HepG2 (cell line): ENCODE measurements around the gene TOM1L1. TPM values are rescaled to one million over a fixed set of nuclear protein-coding genes. Genes with fewer than 3 reads are reported as not detected.

Source experiments
- CBX5 ChIP-seq: sonication (generic); formaldehyde crosslinking; IDR thresholded peaks from 2 replicates; pipeline ENCODE4 v1.4.0; 2020; ENCODE audit warnings: missing genetic modification reagents, borderline replicate concordance
- CEBPG ChIP-seq: IDR thresholded peaks from 2 replicates; pipeline ENCODE4 v1.6.1; 2016
- CREM ChIP-seq, 2 experiments: sonication (generic) in 1 of 2; formaldehyde crosslinking in 1 of 2; IDR thresholded peaks; 2 replicates each; pipeline versions ENCODE4 v1.4.0 to v1.6.1; 2016 to 2020; ENCODE audit warnings: antibody characterized with exemption in 1 of 2, mild to moderate bottlenecking in 1 of 2, missing genetic modification reagents in 1 of 2
- KAT2B ChIP-seq: fragments of 150-350 bp; IDR thresholded peaks from 2 replicates; pipeline ENCODE4 v1.6.1; 2014; ENCODE audit warnings: low read depth, low read length, borderline replicate concordance
- MED1 ChIP-seq: sonication (generic); formaldehyde crosslinking; IDR thresholded peaks from 2 replicates; pipeline ENCODE4 v1.4.0; 2020; ENCODE audit warnings: missing genetic modification reagents
- MED8 ChIP-seq: sonication (generic); formaldehyde crosslinking; IDR thresholded peaks from 2 replicates; pipeline ENCODE4 v1.8.1; 2023; ENCODE audit warnings: mild to moderate bottlenecking, missing genetic modification reagents; ENCODE audit not compliant: insufficient replicate concordance
- NFIC ChIP-seq: IDR thresholded peaks from 2 replicates; pipeline ENCODE4 v1.6.1; 2012; ENCODE audit warnings: mild to moderate bottlenecking, low read length, inconsistent platforms
- PBX3 ChIP-seq: sonication (generic); formaldehyde crosslinking; IDR thresholded peaks from 2 replicates; pipeline ENCODE4 v1.8.1; 2023; ENCODE audit warnings: missing genetic modification reagents, inconsistent platforms, borderline replicate concordance
- SAFB2 ChIP-seq: sonication (generic); formaldehyde crosslinking; IDR thresholded peaks from 2 replicates; pipeline ENCODE4 v1.5.1; 2020; ENCODE audit warnings: missing genetic modification reagents, low read depth, mild to moderate bottlenecking, borderline replicate concordance
- SOX13 ChIP-seq, 3 experiments: fragments of 450-650 bp in 1 of 3; sonication (generic) in 1 of 3; formaldehyde crosslinking in 1 of 3; IDR thresholded peaks in 2 of 3; conservative IDR thresholded peaks in 1 of 3; 2 replicates each; pipeline versions ENCODE4 v1.5.0 to v1.6.1; 2016 to 2020; ENCODE audit warnings: antibody characterized with exemption in 1 of 3, mild to moderate bottlenecking in 1 of 3, missing compliant biosample characterization in 1 of 3, missing genetic modification reagents in 1 of 3, moderate library complexity in 1 of 3
- SP2 ChIP-seq: sonication (generic); formaldehyde crosslinking; IDR thresholded peaks from 2 replicates; pipeline ENCODE4 v1.5.1; 2020; ENCODE audit warnings: mild to moderate bottlenecking, missing genetic modification reagents
- TBX2 ChIP-seq: sonication (generic); formaldehyde crosslinking; IDR thresholded peaks from 2 replicates; pipeline ENCODE4 v1.5.0; 2020; ENCODE audit warnings: missing genetic modification reagents, mild to moderate bottlenecking, borderline replicate concordance
- THRA ChIP-seq: sonication (generic); formaldehyde crosslinking; IDR thresholded peaks from 2 replicates; pipeline ENCODE4 v1.4.0; 2020; ENCODE audit warnings: missing genetic modification reagents, borderline replicate concordance
- TP53 ChIP-seq: sonication (generic); formaldehyde crosslinking; conservative IDR thresholded peaks from 2 replicates; pipeline ENCODE4 v1.4.0; 2020; ENCODE audit warnings: missing genetic modification reagents
- XBP1 ChIP-seq: sonication (generic); formaldehyde crosslinking; IDR thresholded peaks from 2 replicates; pipeline ENCODE4 v1.5.0; 2020; ENCODE audit warnings: missing genetic modification reagents
- YY1 ChIP-seq: IDR thresholded peaks from 2 replicates; pipeline ENCODE4 v1.6.1; 2011; ENCODE audit warnings: low read length, low read depth, moderate library complexity, mild to moderate bottlenecking; ENCODE audit not compliant: insufficient read depth, insufficient replicate concordance
- ZNF136 ChIP-seq: sonication (generic); formaldehyde crosslinking; IDR thresholded peaks from 2 replicates; pipeline ENCODE4 v1.8.1; 2022; ENCODE audit warnings: low read depth, mild to moderate bottlenecking, moderate library complexity, missing genetic modification reagents
- ZNF138 ChIP-seq: sonication (generic); formaldehyde crosslinking; IDR thresholded peaks from 2 replicates; pipeline ENCODE4 v1.5.0; 2020; ENCODE audit warnings: mild to moderate bottlenecking, low read depth, missing genetic modification reagents
- ZNF251 ChIP-seq: sonication (generic); formaldehyde crosslinking; IDR thresholded peaks from 2 replicates; pipeline ENCODE4 v1.9.0; 2021; ENCODE audit warnings: mild to moderate bottlenecking, missing genetic modification reagents
- ZNF34 ChIP-seq: sonication (generic); formaldehyde crosslinking; IDR thresholded peaks from 2 replicates; pipeline ENCODE4 v1.4.0; 2020; ENCODE audit warnings: mild to moderate bottlenecking, missing genetic modification reagents, borderline replicate concordance
- ZNF354B ChIP-seq: sonication (generic); formaldehyde crosslinking; IDR thresholded peaks from 2 replicates; pipeline ENCODE4 v1.8.0; 2022; ENCODE audit warnings: mild to moderate bottlenecking, missing genetic modification reagents
- ZNF484 ChIP-seq: sonication (generic); formaldehyde crosslinking; IDR thresholded peaks from 2 replicates; pipeline ENCODE4 v1.5.1; 2020; ENCODE audit warnings: mild to moderate bottlenecking, low read depth, missing genetic modification reagents, borderline replicate concordance
- ZNF563 ChIP-seq: sonication (generic); formaldehyde crosslinking; IDR thresholded peaks from 2 replicates; pipeline ENCODE4 v1.8.0; 2022; ENCODE audit warnings: mild to moderate bottlenecking, moderate library complexity, missing genetic modification reagents
- ZNF670 ChIP-seq: sonication (generic); formaldehyde crosslinking; IDR thresholded peaks from 2 replicates; pipeline ENCODE4 v1.8.0; 2022; ENCODE audit warnings: mild to moderate bottlenecking, missing genetic modification reagents, borderline replicate concordance
- ZNF740 ChIP-seq: sonication (generic); formaldehyde crosslinking; IDR thresholded peaks from 2 replicates; pipeline ENCODE4 v1.4.0; 2020; ENCODE audit warnings: missing genetic modification reagents
- ZNF772 ChIP-seq: sonication (generic); formaldehyde crosslinking; IDR thresholded peaks from 2 replicates; pipeline ENCODE4 v1.5.0; 2020; ENCODE audit warnings: mild to moderate bottlenecking, missing genetic modification reagents
- ZSCAN12 ChIP-seq: sonication (generic); formaldehyde crosslinking; IDR thresholded peaks from 2 replicates; pipeline ENCODE4 v1.9.0; 2021; ENCODE audit warnings: mild to moderate bottlenecking, missing genetic modification reagents
- ZSCAN25 ChIP-seq: sonication (generic); formaldehyde crosslinking; IDR thresholded peaks from 2 replicates; pipeline ENCODE4 v1.8.0; 2022; ENCODE audit warnings: mild to moderate bottlenecking, missing genetic modification reagents
- polyA plus RNA-seq, 8 experiments: library from polyadenylated mRNA; depleted of rRNA in 3 of 8; stranded (reverse) in 7 of 8; unstranded in 1 of 8; fragments of >200 nt; fragmentation: Illumina TruSeq in 4 of 8; extraction: Trizol in 4 of 8; gene quantifications; 2 replicates each; pipeline versions ENCODE4 v1.2.1 to v1.2.3, GENCODE V29; 2011 to 2016; ENCODE audit warnings: low read depth in 4 of 8, missing spikeins in 1 of 8, mixed read lengths in 1 of 8; ENCODE audit not compliant: insufficient read depth in 1 of 8
- total RNA-seq, 5 experiments: library from RNA; depleted of rRNA; stranded (reverse); fragments of >200 nt; fragmentation: Illumina TruSeq; extraction: Trizol; gene quantifications; 2 replicates each; pipeline ENCODE4 v1.2.3, GENCODE V29; 2016; ENCODE audit warnings: low read depth in 1 of 5

Gene TOM1L1
- total and polyA plus RNA-seq, 2 of the 13 experiments (the other 11 are each of a cell fraction or from before 2014, with no cell fraction given), result 45.3 to 51.3 TPM

DNA sequence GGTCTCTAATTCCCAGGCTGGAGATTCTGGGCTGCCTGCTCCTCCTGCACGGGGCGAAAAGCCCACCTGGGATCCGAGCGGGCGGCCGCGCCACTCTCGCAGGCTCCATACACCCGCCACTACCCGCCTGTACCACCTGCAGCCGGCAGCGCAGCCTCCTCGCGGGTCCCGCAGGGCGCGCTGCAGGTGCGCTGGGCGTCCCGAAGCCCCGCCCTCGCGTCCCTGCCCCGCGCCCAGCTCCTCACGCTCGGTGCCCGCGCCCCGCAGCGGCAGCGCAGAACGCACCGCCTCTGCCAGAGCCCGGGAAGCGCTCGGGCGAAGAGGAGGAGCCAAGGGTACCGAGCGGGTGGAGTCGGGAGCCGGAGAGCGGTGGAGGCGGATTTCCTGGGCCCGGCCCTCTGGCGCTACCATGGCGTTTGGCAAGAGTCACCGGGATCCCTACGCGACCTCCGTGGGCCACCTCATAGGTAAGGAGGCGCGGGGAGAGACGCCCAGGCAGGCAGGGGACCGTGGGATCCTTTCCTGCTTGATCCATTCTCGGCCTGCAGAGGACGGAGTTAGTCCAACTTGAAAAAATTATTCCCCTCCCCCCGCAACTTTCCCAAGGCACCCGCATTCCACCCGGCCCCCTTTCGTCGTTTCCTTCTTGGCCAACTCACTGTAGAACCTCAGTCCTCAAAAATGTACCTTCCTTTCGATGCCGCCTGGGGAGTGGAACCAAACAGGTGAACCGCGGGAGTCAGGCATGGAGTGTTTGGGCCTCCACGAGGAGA, at the start of gene TOM1L1 (continued):
- TF ChIP-seq NFIC (no peak), CEBPG (CRISPR knock-in tag) (0 out of 2 replicates have a peak, but pooled peaks have one; percentile 8), CBX5 (CRISPR knock-in tag) (no peak), ZNF670 (CRISPR knock-in tag) (no peak), ZNF251 (CRISPR knock-in tag) (no peak), ZNF772 (CRISPR knock-in tag) (peak; percentile 61; the same call in 1 of the 2 replicates), TBX2 (CRISPR knock-in tag) (0 out of 2 replicates have a peak, but pooled peaks have one; percentile 59), YY1 (peak; percentile 62), ZNF138 (CRISPR knock-in tag) (peak; percentile 94), MED8 (CRISPR knock-in tag) (no peak), THRA (CRISPR knock-in tag) (no peak), TP53 (CRISPR knock-in tag) (no peak), SAFB2 (CRISPR knock-in tag) (no peak), XBP1 (CRISPR knock-in tag) (no peak), SOX13 (IDR thresholded peaks at IDR 0.05) (0 out of 2 replicates have a peak, but pooled peaks have one; percentile 15), SOX13 (CRISPR knock-in tag; conservative IDR thresholded peaks at IDR 0.05 in 1 of 2, IDR thresholded peaks at IDR 0.05 in 1 of 2) (peak in 1 of 2 experiments; percentile 53; a peak in 1 of 4 replicates), SP2 (no peak), ZNF34 (CRISPR knock-in tag) (no peak), ZNF136 (CRISPR knock-in tag) (no peak), ZNF354B (CRISPR knock-in tag) (peak; percentile 86), KAT2B (no peak), ZNF563 (CRISPR knock-in tag) (peak; percentile 56; the same call in 1 of the 2 replicates), ZNF484 (CRISPR knock-in tag) (0 out of 2 replicates have a peak, but pooled peaks have one; percentile 73), MED1 (CRISPR knock-in tag) (peak; percentile 64), ZSCAN12 (CRISPR knock-in tag) (no peak; the same call in 1 of the 2 replicates), CREM (IDR thresholded peaks at IDR 0.05) (no peak), CREM (CRISPR knock-in tag; IDR thresholded peaks at IDR 0.05) (no peak), ZNF740 (no peak), ZSCAN25 (CRISPR knock-in tag) (peak; percentile 63), PBX3 (CRISPR knock-in tag) (no peak)
